ENCODE measurements around the gene PPFIA1.

The PPFIA1 gene

GRCh38 chr11:70270104-70270876 lies at the start of gene PPFIA1:
Gene PPFIA1 (plus strand): TSS chr11:70270690. CDS start chr11:70272173, 1,483 bp downstream.
- DNase-seq = peak; percentile 98

- DNase-seq = no peak
Observed at GRCh38 chr11:70220920-70221319, 49.6 kb upstream of the PPFIA1 start.

- DNase-seq = no peak
Observed at GRCh38 chr11:70225681-70226177, 44.8 kb upstream of the PPFIA1 start.

- no peak for DNase-seq
Observed at GRCh38 chr11:70226183-70226582, 44.3 kb upstream of the PPFIA1 start.

- no peak for DNase-seq
Observed at GRCh38 chr11:70226967-70227366, 43.5 kb upstream of the PPFIA1 start.

- DNase-seq = no peak
Observed at GRCh38 chr11:70229737-70230136, 40.8 kb upstream of the PPFIA1 start.

- DNase-seq = no peak
Observed at GRCh38 chr11:70230151-70230839, 40.2 kb upstream of the PPFIA1 start.

GRCh38 chr11:70230840-70231710 lies 39.4 kb upstream of the PPFIA1 start:
- no peak for DNase-seq

GRCh38 chr11:70233034-70233433 lies 37.5 kb upstream of the PPFIA1 start:
- DNase-seq = no peak

- no peak for DNase-seq
Observed at GRCh38 chr11:70233511-70233934, 37.0 kb upstream of the PPFIA1 start.

- DNase-seq = no peak
Observed at GRCh38 chr11:70233962-70234361, 36.5 kb upstream of the PPFIA1 start.

GRCh38 chr11:70240337-70240736 lies 30.2 kb upstream of the PPFIA1 start:
- no peak for DNase-seq

GRCh38 chr11:70241709-70242108 lies 28.8 kb upstream of the PPFIA1 start:
- no peak for DNase-seq

GRCh38 chr11:70242885-70243284 lies 27.6 kb upstream of the PPFIA1 start:
- no peak for DNase-seq

- no peak for DNase-seq
Observed at GRCh38 chr11:70243912-70244652, 26.4 kb upstream of the PPFIA1 start.

- no peak for DNase-seq
Observed at GRCh38 chr11:70244698-70245097, 25.8 kb upstream of the PPFIA1 start.

- DNase-seq = no peak
Observed at GRCh38 chr11:70246196-70246595, 24.3 kb upstream of the PPFIA1 start.

GRCh38 chr11:70247042-70247709 lies 23.3 kb upstream of the PPFIA1 start:
- no peak for DNase-seq

- DNase-seq = no peak
Observed at GRCh38 chr11:70247710-70248072, 22.8 kb upstream of the PPFIA1 start.

- no peak for DNase-seq
Observed at GRCh38 chr11:70250876-70251658, 19.4 kb upstream of the PPFIA1 start.

Data from CD4-positive, alpha-beta T cell treated with Interleukin-17A for 4 hours (primary cell).